ENCODE results near the gene PDGFRA.

DNA sequence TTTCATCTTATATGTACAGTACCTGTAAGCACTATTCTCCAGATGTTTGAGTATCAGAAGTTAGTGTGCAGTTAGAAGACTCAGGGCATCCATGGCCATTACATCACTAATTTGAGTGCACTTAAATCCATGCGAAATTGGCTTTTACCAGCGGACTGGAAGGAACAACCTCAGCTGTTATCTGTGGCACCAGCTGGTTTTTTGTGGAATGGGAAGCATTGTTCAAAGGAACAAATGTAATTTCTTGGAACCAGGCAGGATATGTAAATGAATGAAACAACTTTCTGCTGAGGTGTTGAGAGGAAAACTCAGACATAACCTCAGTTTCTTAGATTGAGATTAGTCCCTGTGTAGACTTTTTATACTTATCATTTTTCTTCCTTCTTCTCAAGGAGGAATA is 60.2 kb downstream of the PDGFRA start:
- TF ChIP-seq, protein P1, sequence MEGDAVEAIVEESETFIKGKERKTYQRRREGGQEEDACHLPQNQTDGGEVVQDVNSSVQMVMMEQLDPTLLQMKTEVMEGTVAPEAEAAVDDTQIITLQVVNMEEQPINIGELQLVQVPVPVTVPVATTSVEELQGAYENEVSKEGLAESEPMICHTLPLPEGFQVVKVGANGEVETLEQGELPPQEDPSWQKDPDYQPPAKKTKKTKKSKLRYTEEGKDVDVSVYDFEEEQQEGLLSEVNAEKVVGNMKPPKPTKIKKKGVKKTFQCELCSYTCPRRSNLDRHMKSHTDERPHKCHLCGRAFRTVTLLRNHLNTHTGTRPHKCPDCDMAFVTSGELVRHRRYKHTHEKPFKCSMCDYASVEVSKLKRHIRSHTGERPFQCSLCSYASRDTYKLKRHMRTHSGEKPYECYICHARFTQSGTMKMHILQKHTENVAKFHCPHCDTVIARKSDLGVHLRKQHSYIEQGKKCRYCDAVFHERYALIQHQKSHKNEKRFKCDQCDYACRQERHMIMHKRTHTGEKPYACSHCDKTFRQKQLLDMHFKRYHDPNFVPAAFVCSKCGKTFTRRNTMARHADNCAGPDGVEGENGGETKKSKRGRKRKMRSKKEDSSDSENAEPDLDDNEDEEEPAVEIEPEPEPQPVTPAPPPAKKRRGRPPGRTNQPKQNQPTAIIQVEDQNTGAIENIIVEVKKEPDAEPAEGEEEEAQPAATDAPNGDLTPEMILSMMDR (IDR thresholded peaks at IDR 0.05), result no peak
- TF ChIP-seq POLR2A (IDR thresholded peaks at IDR 0.05), result no peak

Measured in Peyer's patch (tissue), 4 donors.